GM19455 (cell line): ENCODE results near the gene TMEM255A.
A peak's percentile ranks its signal among the peaks of the same experiment; 100 is the strongest.

Source experiments
- ATAC-seq: cut with Tn5 transposase; IDR thresholded peaks from one replicate; pipeline ENCODE4 v1.9.1; 2021; ENCODE audit not compliant: unreplicated experiment

Gene TMEM255A

GRCh38 chrX:120269373-120270035, 41.8 kb downstream of the TMEM255A start:
- no peak for ATAC-seq

GRCh38 chrX:120264341-120264740, 46.9 kb downstream of the TMEM255A start:
- no peak for ATAC-seq

DNA sequence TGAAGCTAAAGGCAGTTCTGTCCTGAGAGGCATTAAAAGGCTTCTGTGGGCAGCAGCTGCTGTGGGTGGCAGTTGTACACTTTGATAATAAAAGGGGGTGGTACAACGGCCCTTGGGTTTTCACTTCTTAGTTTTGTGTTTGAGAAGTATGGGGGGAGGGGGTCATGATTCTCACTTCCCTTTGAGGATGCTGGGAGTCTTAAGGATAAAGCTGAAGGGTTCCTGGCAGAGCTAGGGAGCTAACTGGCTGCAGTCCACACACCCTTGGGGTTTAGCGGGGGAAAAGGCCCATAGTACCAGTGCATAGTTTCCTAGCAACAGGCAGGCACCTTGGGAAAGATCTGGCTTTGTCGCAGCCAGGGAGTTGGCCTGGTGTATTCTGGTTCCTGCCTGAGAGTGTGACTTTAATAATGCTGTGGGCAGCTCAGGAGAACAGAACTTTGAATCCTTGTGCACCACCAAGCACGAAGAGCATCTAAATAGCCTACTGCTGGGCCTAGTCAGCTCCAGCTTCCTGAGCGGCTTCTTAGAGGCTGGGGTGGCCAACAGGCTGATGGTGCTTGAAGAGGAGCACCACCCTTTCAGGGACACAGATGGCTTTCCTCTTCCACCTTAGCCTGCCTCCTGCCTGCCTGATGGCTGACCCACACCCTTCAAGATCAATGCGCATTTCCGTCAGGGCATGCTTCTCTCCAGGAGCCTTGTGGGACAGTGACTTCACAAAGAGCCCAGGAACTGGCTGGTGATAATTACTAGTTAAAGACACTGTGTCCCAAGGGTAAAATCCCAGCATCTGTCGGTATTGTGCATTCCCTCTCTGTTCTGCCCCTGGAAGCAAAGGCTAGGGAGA, 48.2 kb downstream of the TMEM255A start:
- no peak for ATAC-seq

DNA sequence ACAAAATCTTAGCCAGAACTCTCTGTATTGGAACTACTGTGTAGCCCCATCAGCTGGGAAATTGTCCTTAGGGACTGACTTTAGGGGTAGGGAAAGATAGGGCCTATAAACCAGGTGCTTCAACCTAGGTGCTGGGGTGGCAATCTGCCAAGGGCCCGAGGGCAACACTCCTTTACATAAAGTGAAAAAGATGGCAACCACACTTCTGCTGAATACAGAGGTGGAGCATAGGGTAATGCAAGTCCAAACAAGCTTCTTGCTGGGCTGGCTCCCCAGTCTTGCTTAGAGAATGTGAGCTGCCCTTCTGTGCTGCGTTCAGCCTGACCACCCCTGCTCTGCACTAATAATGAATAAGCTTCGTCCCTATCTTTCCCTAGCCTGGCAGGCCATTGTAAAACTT, 50.9 kb downstream of the TMEM255A start:
- ATAC-seq: no peak

DNA sequence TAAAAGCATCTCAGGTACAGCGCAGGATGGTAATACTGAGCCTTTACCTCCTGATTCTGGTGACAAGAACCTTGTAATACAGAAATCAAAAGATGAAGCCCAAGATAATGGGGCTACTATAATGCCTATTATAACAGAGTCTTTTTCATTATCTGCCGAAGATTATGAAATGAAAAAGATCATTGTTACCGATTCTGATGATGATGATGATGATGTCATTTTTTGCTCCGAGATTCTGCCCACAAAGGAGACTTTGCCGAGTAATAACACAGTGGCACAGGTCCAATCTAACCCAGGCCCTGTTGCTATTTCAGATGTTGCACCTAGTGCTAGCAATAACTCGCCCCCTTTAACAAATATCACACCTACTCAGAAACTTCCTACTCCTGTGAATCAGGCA, 57.5 kb downstream of the TMEM255A start:
- no peak for ATAC-seq

- no peak for ATAC-seq
These were observed 59.7 kb downstream of the TMEM255A start for GRCh38 chrX:120251471-120252011.

GRCh38 chrX:120250522-120251271, 60.6 kb downstream of the TMEM255A start, which contains the start of gene ZBTB33:
Gene ZBTB33 (plus strand): TSS chrX:120250812. CDS start chrX:120253416, 2,604 bp downstream.
- peak; percentile 96 for ATAC-seq

GRCh38 chrX:120244735-120245498, 66.3 kb downstream of the TMEM255A start:
- peak; percentile 77 for ATAC-seq

GRCh38 chrX:120244395-120244734, 66.9 kb downstream of the TMEM255A start:
- peak; percentile 10 for ATAC-seq

GRCh38 chrX:120242813-120243212, 68.4 kb downstream of the TMEM255A start:
- no peak for ATAC-seq

- no peak for ATAC-seq
These were observed 72.3 kb downstream of the TMEM255A start for GRCh38 chrX:120238933-120239332.

DNA sequence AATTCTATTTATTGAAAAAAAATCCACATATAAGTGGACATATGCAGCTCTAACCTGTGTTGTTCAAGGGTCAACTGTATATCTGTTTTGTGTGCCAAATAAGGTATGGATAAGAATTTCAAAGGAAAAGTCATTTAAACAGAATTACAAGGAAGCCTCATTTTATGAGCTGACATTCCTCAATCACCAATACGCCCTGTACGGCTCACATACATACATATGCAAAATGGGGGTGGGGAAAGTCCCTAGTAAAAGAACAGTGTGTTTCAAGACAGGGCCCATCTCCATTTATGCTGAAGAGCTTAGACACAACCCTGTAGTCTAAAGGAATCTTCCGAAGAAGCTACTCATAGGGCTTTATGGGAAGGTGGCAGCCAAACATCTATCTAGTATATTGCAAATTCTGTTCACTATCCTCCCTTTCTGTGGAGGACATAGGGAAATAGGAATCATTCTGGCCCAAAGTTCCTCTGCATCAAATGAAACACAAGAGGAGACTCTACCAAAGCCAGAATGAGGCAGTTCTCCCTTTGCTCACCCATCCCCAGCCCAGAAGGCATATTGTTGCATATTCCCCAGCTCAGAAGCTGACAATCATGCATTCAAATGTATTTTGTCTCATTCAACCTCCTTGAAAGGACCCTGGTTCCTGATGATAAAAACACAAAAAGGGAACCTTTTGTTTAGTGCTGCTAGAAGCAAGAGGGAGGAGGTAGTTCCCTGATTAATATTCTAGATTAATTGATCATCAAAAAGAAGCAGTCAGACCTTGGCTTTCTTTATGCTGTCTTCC, 74.4 kb downstream of the TMEM255A start:
- ATAC-seq: no peak

GRCh38 chrX:120235284-120235683, 76.0 kb downstream of the TMEM255A start:
- ATAC-seq: no peak

- no peak for ATAC-seq
These were observed 82.9 kb downstream of the TMEM255A start for GRCh38 chrX:120228187-120228908.

GRCh38 chrX:120224388-120224787, 86.9 kb downstream of the TMEM255A start:
- ATAC-seq: no peak

- ATAC-seq: no peak
These were observed 87.9 kb downstream of the TMEM255A start for GRCh38 chrX:120223374-120223773.

GRCh38 chrX:120213438-120214265, 97.6 kb downstream of the TMEM255A start:
- ATAC-seq: no peak
